Measurements from ENCODE around the gene ZBTB44. TPM values are rescaled to one million over a fixed set of nuclear protein-coding genes. Genes with fewer than 3 reads are reported as not detected.

ZBTB44 gene
- total RNA-seq, 1 donor from 2014 or later: 32.6 TPM

DNA sequence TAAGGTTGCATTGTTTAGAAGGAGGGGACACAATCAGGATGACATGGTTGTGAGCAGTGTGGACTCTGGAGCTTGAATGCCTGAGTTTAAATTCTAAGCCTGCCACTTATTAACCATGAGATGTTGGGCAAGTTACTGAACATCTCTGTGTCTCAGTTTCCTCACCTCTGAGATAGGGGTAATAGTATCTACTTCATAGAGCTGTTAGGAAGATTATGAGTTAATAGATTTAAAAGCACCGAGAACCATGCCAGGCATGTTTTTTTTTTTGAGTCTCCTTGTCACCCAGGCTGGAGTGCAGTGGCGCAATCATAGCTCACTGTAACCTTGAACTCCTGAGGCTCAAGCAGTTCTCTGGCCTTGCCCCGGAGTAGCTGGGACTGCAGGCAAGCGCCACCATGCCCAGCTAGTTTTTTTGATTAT is 121.9 kb downstream of the ZBTB44 start:
- no peak overlapping the region for H3K27ac Mint-ChIP-seq (ENCODE audit: unreplicated experiment)
- peaks cover 8% of the 10 kb centered on the region for H3K36me3 Mint-ChIP-seq (ENCODE audit: low read depth, unreplicated experiment)
- no peak overlapping the region for H3K4me3 Mint-ChIP-seq (ENCODE audit: unreplicated experiment)
- no peak for TF ChIP-seq CTCF (IDR thresholded peaks at IDR 0.05; ENCODE audit: unreplicated experiment)
- H3K27me3 Mint-ChIP-seq (ENCODE audit: unreplicated experiment): no peaks in the 10 kb centered on the region
- no peaks in the 10 kb centered on the region for H3K4me1 Mint-ChIP-seq (ENCODE audit: unreplicated experiment)
- DNase-seq (ENCODE audit: low spot score): no peak
- no peaks in the 10 kb centered on the region for H3K9me3 Mint-ChIP-seq (ENCODE audit: unreplicated experiment)

DNA sequence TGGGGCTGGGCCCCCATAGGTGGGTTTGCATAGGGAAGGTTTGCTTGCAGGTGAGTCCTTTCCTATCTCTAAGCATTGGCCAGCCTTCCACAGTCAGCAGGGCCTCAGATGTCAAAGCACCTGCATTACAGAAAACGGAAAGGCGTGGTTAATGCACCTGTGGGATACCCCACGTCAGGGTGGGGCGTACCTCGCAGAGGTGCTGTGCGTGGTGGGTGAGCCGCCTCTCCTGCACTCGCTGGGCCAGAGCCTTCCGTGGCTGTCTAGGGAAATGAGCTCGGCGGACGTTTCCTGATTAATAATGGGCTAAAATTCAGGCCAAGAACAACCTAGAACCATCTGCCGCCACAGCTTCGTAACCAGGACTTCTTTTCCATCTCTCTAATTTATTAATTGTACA is 122.8 kb downstream of the ZBTB44 start:
- no peak for TF ChIP-seq CTCF (IDR thresholded peaks at IDR 0.05; ENCODE audit: unreplicated experiment)
- Mint-ChIP-seq H3K27me3 (ENCODE audit: unreplicated experiment) (no peaks in the 10 kb centered on the region), H3K27ac (ENCODE audit: unreplicated experiment) (no peak overlapping the region), H3K36me3 (ENCODE audit: low read depth, unreplicated experiment) (peaks cover 4% of the 10 kb centered on the region), H3K9me3 (ENCODE audit: unreplicated experiment) (no peaks in the 10 kb centered on the region), H3K4me1 (ENCODE audit: unreplicated experiment) (peaks cover under 1% of the 10 kb centered on the region), H3K4me3 (ENCODE audit: unreplicated experiment) (no peak overlapping the region)
- no peak for DNase-seq (ENCODE audit: low spot score)

DNA sequence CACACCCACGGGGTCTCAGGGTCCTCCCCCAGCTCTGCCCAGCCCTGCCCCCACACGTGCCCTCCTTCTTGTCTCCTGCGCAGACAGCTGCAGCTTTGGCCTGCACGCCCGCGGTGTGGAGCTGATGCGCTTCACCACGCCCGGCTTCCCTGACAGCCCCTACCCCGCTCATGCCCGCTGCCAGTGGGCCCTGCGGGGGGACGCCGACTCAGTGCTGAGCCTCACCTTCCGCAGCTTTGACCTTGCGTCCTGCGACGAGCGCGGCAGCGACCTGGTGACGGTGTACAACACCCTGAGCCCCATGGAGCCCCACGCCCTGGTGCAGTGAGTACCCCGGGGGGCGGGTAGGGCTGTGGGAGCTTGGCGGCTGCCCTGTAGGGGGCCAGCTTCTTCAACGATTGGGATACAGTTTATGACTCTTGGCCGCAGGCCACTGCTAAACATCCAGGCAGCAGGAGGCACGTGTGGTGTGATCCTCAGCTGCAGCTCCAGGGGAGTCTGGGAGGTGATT is 124.3 kb downstream of the ZBTB44 start:
- Mint-ChIP-seq H3K36me3 (ENCODE audit: low read depth, unreplicated experiment) (peaks cover 3% of the 10 kb centered on the region), H3K4me1 (ENCODE audit: unreplicated experiment) (peaks cover 7% of the 10 kb centered on the region), H3K4me3 (ENCODE audit: unreplicated experiment) (no peak overlapping the region), H3K27me3 (ENCODE audit: unreplicated experiment) (no peaks in the 10 kb centered on the region), H3K9me3 (ENCODE audit: unreplicated experiment) (no peaks in the 10 kb centered on the region), H3K27ac (ENCODE audit: unreplicated experiment) (no peak overlapping the region)
- no peak for DNase-seq (ENCODE audit: low spot score)
- TF ChIP-seq CTCF (IDR thresholded peaks at IDR 0.05; ENCODE audit: unreplicated experiment): no peak

- no peak for TF ChIP-seq CTCF (IDR thresholded peaks at IDR 0.05; ENCODE audit: unreplicated experiment)
- H3K27me3 Mint-ChIP-seq (ENCODE audit: unreplicated experiment): no peaks in the 10 kb centered on the region
- H3K36me3 Mint-ChIP-seq (ENCODE audit: low read depth, unreplicated experiment): peaks cover 2% of the 10 kb centered on the region
- H3K4me3 Mint-ChIP-seq (ENCODE audit: unreplicated experiment): no peak overlapping the region
- no peak for DNase-seq (ENCODE audit: low spot score)
- peaks cover 7% of the 10 kb centered on the region for H3K4me1 Mint-ChIP-seq (ENCODE audit: unreplicated experiment)
- H3K27ac Mint-ChIP-seq (ENCODE audit: unreplicated experiment): no peak overlapping the region
- H3K9me3 Mint-ChIP-seq (ENCODE audit: unreplicated experiment): no peaks in the 10 kb centered on the region
Measured at GRCh38 chr11:130189492-130190210, 125.1 kb downstream of the ZBTB44 start.

DNA sequence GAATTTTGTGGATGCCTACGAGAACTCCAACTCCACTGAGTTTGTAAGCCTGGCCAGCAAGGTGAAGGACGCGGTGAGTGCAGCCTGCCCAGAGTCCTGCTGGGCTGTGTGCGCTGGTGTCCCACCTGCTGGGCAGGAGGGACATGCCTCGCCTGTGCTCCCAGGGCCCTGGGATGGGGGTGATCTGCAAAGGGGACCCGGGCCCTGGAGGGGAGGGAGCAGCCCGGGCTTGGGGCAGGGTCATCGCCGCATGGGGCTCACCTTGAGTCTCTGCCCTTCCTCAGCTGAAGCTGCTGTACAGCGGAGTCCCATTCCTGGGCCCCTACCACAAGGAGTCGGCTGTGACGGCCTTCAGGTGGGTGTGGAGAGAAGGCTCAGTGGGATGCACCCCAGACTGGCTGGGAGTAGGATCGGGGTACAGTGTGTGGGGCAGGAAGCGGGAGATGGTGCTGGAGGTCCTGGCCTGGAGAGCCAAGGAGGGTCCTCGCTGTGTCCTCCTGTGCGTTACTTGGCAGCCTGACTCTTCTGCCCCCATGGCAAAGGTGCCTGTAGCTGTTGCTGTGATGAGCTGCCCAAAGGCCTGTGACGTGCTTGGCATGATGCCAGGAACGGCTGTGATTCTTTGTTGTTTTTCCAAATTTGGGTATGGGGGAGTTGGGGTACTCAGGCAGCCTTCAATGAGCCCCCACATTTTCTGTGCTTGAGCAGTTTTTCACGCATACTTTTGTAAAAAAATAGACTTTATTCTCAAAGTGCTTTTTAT is 126.0 kb downstream of the ZBTB44 start:
- no peak overlapping the region for H3K4me3 Mint-ChIP-seq (ENCODE audit: unreplicated experiment)
- H3K9me3 Mint-ChIP-seq (ENCODE audit: unreplicated experiment): no peaks in the 10 kb centered on the region
- H3K27me3 Mint-ChIP-seq (ENCODE audit: unreplicated experiment): no peaks in the 10 kb centered on the region
- no peak for DNase-seq (ENCODE audit: low spot score)
- H3K36me3 Mint-ChIP-seq (ENCODE audit: low read depth, unreplicated experiment): no peaks in the 10 kb centered on the region
- H3K4me1 Mint-ChIP-seq (ENCODE audit: unreplicated experiment): peaks cover 7% of the 10 kb centered on the region
- no peak for TF ChIP-seq CTCF (IDR thresholded peaks at IDR 0.05; ENCODE audit: unreplicated experiment)
- H3K27ac Mint-ChIP-seq (ENCODE audit: unreplicated experiment): no peak overlapping the region

Data from endothelial cell (in vitro differentiated cells).